GM12878 (cell line): ENCODE measurements around the gene ZNF646. TPM values are rescaled to one million over a fixed set of nuclear protein-coding genes. Genes with fewer than 3 reads are reported as not detected.

Source experiments
- ATAC-seq: fragments of 200-7000 bp; cut with Tn5 transposase; 3 replicates; pipeline ENCODE4 v1.9.1; 2020; ENCODE audit warnings: mild to moderate bottlenecking, moderate library complexity
- BruUV-seq: library from RNA; stranded (reverse); fragments of 400-500 nt; replicated peaks from 2 replicates; lab custom pipeline; 2021; lab: Mats Ljungman, UMichigan
- CTCF ChIA-PET: fragments of 300-600 bp; sonication (Branson Sonifier 250); formaldehyde crosslinking; extraction: SDS; loops from one replicate; lab custom pipeline; 2021; ENCODE audit warnings: inconsistent platforms; lab: Yijun Ruan, JAX
- POLR2A ChIA-PET: fragments of 350-600 bp; formaldehyde crosslinking; extraction: SDS; loops from one replicate; lab custom pipeline; 2021; ENCODE audit warnings: inconsistent platforms; lab: Charles Lee
- RAD21 ChIA-PET: fragments of 300-600 bp; sonication (Branson Sonifier 250); formaldehyde crosslinking; loops from one replicate; lab custom pipeline; 2023; ENCODE audit warnings: antibody characterized with exemption; ENCODE audit not compliant: unreplicated experiment; lab: Charles Lee
- SMC1A ChIA-PET: fragments of 300-600 bp; sonication (Branson Sonifier 250); formaldehyde crosslinking; loops from one replicate; lab custom pipeline; 2023; ENCODE audit not compliant: unreplicated experiment, uncharacterized antibody; lab: Charles Lee
- DNase-seq: peaks from one replicate; pipeline ENCODE4 v3.0.0-alpha.2; 2011; ENCODE audit warnings: low read depth, low spot score
- FAIRE-seq: peaks from 3 replicates; lab custom pipeline; 2011; peaks lifted over from hg19 to GRCh38; lab: Jason Lieb, UNC
- H2AFZ ChIP-seq: 2 replicates; pipeline ENCODE4 v1.6.0; 2011; ENCODE audit warnings: low read depth, low read length, control low read depth; ENCODE audit not compliant: control insufficient read depth
- H3K27ac ChIP-seq: 2 replicates; pipeline ENCODE4 v1.5.1; 2011; ENCODE audit warnings: control low read depth; ENCODE audit not compliant: control insufficient read depth, insufficient read depth
- H3K27me3 ChIP-seq, 2 experiments: replicated peaks in 1 of 2; 2 replicates each; pipeline versions ENCODE4 v1.6.0 to v1.6.1; 2011; ENCODE audit warnings: low read length in 1 of 2; ENCODE audit not compliant: control insufficient read depth in 2 of 2, insufficient read depth in 2 of 2
- H3K36me3 ChIP-seq, 2 experiments: 2 replicates each; pipeline ENCODE4 v1.5.1; 2011; ENCODE audit warnings: low read length in 1 of 2; ENCODE audit not compliant: control insufficient read depth in 2 of 2, insufficient read depth in 2 of 2
- H3K4me1 ChIP-seq: 2 replicates; pipeline ENCODE4 v1.6.1; 2011; ENCODE audit warnings: mild to moderate bottlenecking, low read length, moderate library complexity, mixed read lengths; ENCODE audit not compliant: control insufficient read depth, insufficient read depth
- H3K4me2 ChIP-seq: 2 replicates; pipeline ENCODE4 v1.6.0; 2011; ENCODE audit warnings: control low read depth; ENCODE audit not compliant: control insufficient read depth, insufficient read depth
- H3K4me3 ChIP-seq: fragments of 200-600 bp; sonication (generic); 2 replicates; pipeline ENCODE4 v1.5.1; 2016
- H3K79me2 ChIP-seq: 2 replicates; pipeline ENCODE4 v1.6.0; 2011; ENCODE audit warnings: low read length; ENCODE audit not compliant: control insufficient read depth, insufficient read depth
- H3K9ac ChIP-seq: 2 replicates; pipeline ENCODE4 v1.8.0; 2011; ENCODE audit warnings: low read length, control low read depth, mixed read lengths; ENCODE audit not compliant: control insufficient read depth, insufficient read depth
- H3K9me3 ChIP-seq: replicated peaks from 3 replicates; pipeline ENCODE4 v1.5.1; 2011; ENCODE audit warnings: mild to moderate bottlenecking, low read length; ENCODE audit not compliant: control insufficient read depth, insufficient read depth
- H4K20me1 ChIP-seq: 2 replicates; pipeline ENCODE4 v1.6.0; 2011; ENCODE audit not compliant: control insufficient read depth, insufficient read depth
- DPF2 ChIP-seq: fragments of 450-650 bp; IDR thresholded peaks from 2 replicates; pipeline ENCODE4 v1.6.1; 2017; ENCODE audit warnings: mild to moderate bottlenecking
- IKZF1 ChIP-seq: fragments of 450-650 bp; conservative IDR thresholded peaks from 2 replicates; pipeline ENCODE4 v1.6.1; 2017; ENCODE audit warnings: antibody characterized with exemption, mild to moderate bottlenecking
- KAT2A ChIP-seq: conservative IDR thresholded peaks from 2 replicates; pipeline ENCODE4 v1.6.1; 2011; ENCODE audit warnings: low read depth, low read length; ENCODE audit not compliant: control insufficient read depth
- LARP7 ChIP-seq: fragments of 450-650 bp; IDR thresholded peaks from 2 replicates; pipeline ENCODE4 v1.6.1; 2017; ENCODE audit warnings: mild to moderate bottlenecking
- RCOR1 ChIP-seq: conservative IDR thresholded peaks from 2 replicates; pipeline ENCODE4 v1.6.1; 2012; ENCODE audit warnings: low read depth, low read length, improper control_type of control experiment
- ZBED1 ChIP-seq: IDR thresholded peaks from 2 replicates; pipeline ENCODE4 v1.6.1; 2016; ENCODE audit warnings: borderline replicate concordance
- whole genome bisulfite sequencing: methylation state at CpG from one replicate; pipeline ENCODE4 v1.1.6; 2016; ENCODE audit warnings: low lambda C conversion rate; ENCODE audit not compliant: insufficient replicate concordance, insufficient coverage; ENCODE audit errors: missing lambda C conversion rate; 5-methylcytosine and 5-hydroxymethylcytosine counted together
- in situ Hi-C: fragments of 300-500 bp; cut with MboI; formaldehyde crosslinking; loops from 9 replicates; pipeline ENCODE4 v1.14.3; 2018; ENCODE audit warnings: mixed read lengths
- intact Hi-C: fragments of 100-400 bp; cut with micrococcal nuclease; formaldehyde crosslinking; loops from one replicate; pipeline ENCODE4 v1.14.2; 2022; ENCODE audit not compliant: unreplicated experiment
- polyA plus RNA-seq, 11 experiments: library from polyadenylated mRNA; depleted of rRNA in 4 of 11; unstranded in 6 of 11; stranded (reverse) in 5 of 11; fragments of >200 nt; fragmentation: Nextera tagmentation in 4 of 11; fragmentation: Illumina TruSeq in 1 of 11; extraction: Ambion mirVana in 4 of 11; extraction: Trizol in 1 of 11; gene quantifications; 1 replicate in 1 of 11; 2 replicates in 10 of 11; pipeline versions ENCODE4 v1.2.1 to v1.2.3, GENCODE V29; 2011 to 2016; ENCODE audit warnings: inconsistent platforms in 2 of 11, missing spikeins in 2 of 11, low read depth in 1 of 11
- total RNA-seq, 4 experiments: library from RNA; depleted of rRNA in 3 of 4; stranded (reverse); fragments of >200 nt in 3 of 4; fragmentation: Illumina TruSeq in 1 of 4; extraction: Trizol in 1 of 4; gene quantifications; 2 replicates each; pipeline versions ENCODE4 v1.2.1 to v1.2.3, GENCODE V29; 2013 to 2021
- TF ChIP-seq, protein P1 (sequence below): fragments of 450-650 bp; IDR thresholded peaks from 2 replicates; pipeline ENCODE4 v1.6.1; 2017; ENCODE audit warnings: low read depth, mild to moderate bottlenecking, moderate library complexity
- TF ChIP-seq, protein P2 (sequence below): IDR thresholded peaks from 2 replicates; pipeline ENCODE4 v1.6.1; 2011; ENCODE audit warnings: borderline replicate concordance, low read depth, mild to moderate bottlenecking, moderate library complexity, mixed read lengths, low read length; ENCODE audit not compliant: insufficient read depth; ENCODE audit errors: extremely low read length
- TF ChIP-seq, protein P3 (sequence below): fragments of 450-650 bp; IDR thresholded peaks from 2 replicates; pipeline ENCODE4 v1.6.1; 2018; ENCODE audit warnings: mild to moderate bottlenecking, low read depth, moderate library complexity; ENCODE audit not compliant: partially characterized antibody
- TF ChIP-seq, protein P4 (sequence below): IDR thresholded peaks from 2 replicates; pipeline ENCODE4 v1.6.1; 2012; ENCODE audit warnings: improper control_type of control experiment, low read depth, low read length; ENCODE audit not compliant: insufficient replicate concordance

Gene ZNF646
- total and polyA plus RNA-seq, 10 of the 15 experiments (the other 5 are each of a cell fraction or from before 2014, with no cell fraction given) = 0.10 to 21.8 (median 6.4) TPM

DNA sequence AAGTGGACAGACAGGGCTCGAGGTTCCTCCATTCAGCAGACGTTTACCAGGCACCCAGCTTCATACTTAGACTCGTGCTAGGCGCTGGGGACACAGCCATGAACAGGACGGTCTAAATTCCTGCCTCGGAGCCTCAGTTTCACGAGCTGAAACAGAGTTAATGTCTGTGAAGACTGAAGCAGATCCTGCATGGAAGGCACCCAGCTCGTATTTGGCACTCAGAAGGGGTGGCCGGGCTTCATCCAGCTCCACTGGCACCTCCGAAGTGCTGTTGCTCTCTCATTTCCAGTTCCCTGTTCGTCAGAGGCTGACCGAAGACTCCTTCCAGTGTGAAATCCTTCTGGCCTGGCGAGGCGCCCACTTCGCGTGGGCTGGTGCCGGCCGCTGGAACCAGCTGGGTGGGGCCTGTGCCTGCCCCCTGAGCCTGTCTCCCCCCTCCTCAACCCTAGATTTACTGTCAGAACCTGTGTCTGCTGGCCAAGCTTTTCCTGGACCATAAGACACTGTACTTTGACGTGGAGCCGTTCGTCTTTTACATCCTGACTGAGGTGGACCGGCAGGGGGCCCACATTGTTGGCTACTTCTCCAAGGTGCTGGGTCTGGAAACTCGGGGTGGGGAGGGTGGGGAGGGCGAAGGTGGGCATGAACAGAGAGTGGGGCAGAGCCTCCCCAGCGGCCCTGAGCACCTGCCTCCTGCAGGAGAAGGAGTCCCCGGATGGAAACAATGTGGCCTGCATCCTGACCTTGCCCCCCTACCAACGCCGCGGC, 55.5 kb downstream of the ZNF646 start:
- Histone ChIP-seq H3K9me3 (no peaks in the 10 kb centered on the region), H3K36me3 (no peaks in the 10 kb centered on the region; a peak in 2 of 4 replicates), H4K20me1 (no peaks in the 10 kb centered on the region), H2AFZ (no peak overlapping the region), H3K4me1 (no peaks in the 10 kb centered on the region), H3K4me3 (no peak overlapping the region), H3K79me2 (no peaks in the 10 kb centered on the region), H3K27me3 (no peaks in the 10 kb centered on the region), H3K27ac (no peak overlapping the region), H3K4me2 (no peak overlapping the region), H3K9ac (no peak overlapping the region)
- FAIRE-seq = no peak
- ChIA-PET SMC1A (no interaction called here), CTCF (interaction anchor here (0.8 to 1.7 kb wide), 2 partner anchors 9 to 12 kb away, joined by 5 to 6 read pairs; no protein-coding TSS in a partner anchor), RAD21 (interaction anchor here (0.5 kb wide), 1 partner anchor 35 kb away, joined by 3 read pairs; the partner anchor contains the start of gene VKORC1), POLR2A (interaction anchor here (0.6 kb wide), 1 partner anchor 160 kb away, joined by 3 read pairs; no protein-coding TSS in a partner anchor)
- BruUV-seq = no TSS peak
- DNase-seq = no peak
- intact Hi-C loops = no loop called here
- in situ Hi-C loops = no loop called here
- WGBS = 87% methylated on average over 23 of the region's 29 CpGs
- no peak for ATAC-seq
- TF ChIP-seq LARP7 (no peak), IKZF1 (no peak), KAT2A (no peak), DPF2 (no peak), ZBED1 (no peak), RCOR1 (no peak)
- TF ChIP-seq, protein P1, sequence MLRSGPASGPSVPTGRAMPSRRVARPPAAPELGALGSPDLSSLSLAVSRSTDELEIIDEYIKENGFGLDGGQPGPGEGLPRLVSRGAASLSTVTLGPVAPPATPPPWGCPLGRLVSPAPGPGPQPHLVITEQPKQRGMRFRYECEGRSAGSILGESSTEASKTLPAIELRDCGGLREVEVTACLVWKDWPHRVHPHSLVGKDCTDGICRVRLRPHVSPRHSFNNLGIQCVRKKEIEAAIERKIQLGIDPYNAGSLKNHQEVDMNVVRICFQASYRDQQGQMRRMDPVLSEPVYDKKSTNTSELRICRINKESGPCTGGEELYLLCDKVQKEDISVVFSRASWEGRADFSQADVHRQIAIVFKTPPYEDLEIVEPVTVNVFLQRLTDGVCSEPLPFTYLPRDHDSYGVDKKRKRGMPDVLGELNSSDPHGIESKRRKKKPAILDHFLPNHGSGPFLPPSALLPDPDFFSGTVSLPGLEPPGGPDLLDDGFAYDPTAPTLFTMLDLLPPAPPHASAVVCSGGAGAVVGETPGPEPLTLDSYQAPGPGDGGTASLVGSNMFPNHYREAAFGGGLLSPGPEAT = no peak
- TF ChIP-seq, protein P2, sequence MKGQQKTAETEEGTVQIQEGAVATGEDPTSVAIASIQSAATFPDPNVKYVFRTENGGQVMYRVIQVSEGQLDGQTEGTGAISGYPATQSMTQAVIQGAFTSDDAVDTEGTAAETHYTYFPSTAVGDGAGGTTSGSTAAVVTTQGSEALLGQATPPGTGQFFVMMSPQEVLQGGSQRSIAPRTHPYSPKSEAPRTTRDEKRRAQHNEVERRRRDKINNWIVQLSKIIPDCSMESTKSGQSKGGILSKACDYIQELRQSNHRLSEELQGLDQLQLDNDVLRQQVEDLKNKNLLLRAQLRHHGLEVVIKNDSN = no peak
- TF ChIP-seq, protein P3, sequence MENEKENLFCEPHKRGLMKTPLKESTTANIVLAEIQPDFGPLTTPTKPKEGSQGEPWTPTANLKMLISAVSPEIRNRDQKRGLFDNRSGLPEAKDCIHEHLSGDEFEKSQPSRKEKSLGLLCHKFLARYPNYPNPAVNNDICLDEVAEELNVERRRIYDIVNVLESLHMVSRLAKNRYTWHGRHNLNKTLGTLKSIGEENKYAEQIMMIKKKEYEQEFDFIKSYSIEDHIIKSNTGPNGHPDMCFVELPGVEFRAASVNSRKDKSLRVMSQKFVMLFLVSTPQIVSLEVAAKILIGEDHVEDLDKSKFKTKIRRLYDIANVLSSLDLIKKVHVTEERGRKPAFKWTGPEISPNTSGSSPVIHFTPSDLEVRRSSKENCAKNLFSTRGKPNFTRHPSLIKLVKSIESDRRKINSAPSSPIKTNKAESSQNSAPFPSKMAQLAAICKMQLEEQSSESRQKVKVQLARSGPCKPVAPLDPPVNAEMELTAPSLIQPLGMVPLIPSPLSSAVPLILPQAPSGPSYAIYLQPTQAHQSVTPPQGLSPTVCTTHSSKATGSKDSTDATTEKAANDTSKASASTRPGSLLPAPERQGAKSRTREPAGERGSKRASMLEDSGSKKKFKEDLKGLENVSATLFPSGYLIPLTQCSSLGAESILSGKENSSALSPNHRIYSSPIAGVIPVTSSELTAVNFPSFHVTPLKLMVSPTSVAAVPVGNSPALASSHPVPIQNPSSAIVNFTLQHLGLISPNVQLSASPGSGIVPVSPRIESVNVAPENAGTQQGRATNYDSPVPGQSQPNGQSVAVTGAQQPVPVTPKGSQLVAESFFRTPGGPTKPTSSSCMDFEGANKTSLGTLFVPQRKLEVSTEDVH = no peak
- TF ChIP-seq, protein P4, sequence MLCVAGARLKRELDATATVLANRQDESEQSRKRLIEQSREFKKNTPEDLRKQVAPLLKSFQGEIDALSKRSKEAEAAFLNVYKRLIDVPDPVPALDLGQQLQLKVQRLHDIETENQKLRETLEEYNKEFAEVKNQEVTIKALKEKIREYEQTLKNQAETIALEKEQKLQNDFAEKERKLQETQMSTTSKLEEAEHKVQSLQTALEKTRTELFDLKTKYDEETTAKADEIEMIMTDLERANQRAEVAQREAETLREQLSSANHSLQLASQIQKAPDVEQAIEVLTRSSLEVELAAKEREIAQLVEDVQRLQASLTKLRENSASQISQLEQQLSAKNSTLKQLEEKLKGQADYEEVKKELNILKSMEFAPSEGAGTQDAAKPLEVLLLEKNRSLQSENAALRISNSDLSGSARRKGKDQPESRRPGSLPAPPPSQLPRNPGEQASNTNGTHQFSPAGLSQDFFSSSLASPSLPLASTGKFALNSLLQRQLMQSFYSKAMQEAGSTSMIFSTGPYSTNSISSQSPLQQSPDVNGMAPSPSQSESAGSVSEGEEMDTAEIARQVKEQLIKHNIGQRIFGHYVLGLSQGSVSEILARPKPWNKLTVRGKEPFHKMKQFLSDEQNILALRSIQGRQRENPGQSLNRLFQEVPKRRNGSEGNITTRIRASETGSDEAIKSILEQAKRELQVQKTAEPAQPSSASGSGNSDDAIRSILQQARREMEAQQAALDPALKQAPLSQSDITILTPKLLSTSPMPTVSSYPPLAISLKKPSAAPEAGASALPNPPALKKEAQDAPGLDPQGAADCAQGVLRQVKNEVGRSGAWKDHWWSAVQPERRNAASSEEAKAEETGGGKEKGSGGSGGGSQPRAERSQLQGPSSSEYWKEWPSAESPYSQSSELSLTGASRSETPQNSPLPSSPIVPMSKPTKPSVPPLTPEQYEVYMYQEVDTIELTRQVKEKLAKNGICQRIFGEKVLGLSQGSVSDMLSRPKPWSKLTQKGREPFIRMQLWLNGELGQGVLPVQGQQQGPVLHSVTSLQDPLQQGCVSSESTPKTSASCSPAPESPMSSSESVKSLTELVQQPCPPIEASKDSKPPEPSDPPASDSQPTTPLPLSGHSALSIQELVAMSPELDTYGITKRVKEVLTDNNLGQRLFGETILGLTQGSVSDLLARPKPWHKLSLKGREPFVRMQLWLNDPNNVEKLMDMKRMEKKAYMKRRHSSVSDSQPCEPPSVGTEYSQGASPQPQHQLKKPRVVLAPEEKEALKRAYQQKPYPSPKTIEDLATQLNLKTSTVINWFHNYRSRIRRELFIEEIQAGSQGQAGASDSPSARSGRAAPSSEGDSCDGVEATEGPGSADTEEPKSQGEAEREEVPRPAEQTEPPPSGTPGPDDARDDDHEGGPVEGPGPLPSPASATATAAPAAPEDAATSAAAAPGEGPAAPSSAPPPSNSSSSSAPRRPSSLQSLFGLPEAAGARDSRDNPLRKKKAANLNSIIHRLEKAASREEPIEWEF = no peak
